ENCODE data around the gene PXYLP1. TPM values are rescaled to one million over a fixed set of nuclear protein-coding genes. Genes with fewer than 3 reads are reported as not detected.

Gene PXYLP1
- total RNA-seq, 2 donors from 2014 or later = 7.5 to 14.5 TPM

DNA sequence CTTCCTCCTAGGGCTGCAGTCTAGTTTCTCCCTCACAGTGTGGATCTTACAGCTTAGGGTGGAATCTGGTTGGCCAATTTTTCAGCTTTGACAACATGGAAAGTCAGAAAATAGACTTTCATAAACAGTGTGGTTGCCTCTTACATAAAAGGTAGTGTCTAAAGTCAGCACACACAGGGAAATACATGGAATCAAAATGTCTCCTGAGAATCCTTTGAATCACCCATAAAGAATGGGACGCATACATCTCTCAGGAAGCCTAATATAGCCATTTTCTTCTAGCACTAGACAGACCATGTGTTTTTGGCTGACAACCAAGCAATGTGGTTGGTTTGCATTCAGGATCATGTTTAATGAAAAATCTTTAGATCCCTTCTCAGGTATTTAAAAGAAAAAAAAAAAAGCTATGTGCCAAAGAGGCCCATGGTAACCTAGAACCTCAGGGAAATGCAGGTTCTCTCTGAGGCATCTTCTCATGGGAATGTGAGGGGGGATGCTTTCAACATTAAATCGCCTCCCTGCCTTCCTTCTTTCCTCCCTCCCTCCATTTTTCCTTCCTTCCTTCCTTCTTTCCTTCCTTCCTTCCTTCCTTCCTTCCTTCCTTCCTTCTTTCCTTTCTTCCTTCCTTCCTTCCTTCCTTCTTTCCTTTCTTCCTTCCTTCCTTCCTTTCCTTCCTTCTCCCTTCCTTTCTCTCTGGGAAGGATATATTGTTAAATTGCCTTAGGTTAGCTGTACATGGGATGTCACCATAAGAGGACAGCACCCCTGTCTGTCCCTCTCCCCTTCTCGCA, 102.4 kb downstream of the PXYLP1 start:
- H3K27me3 ChIP-seq = no peaks in the 10 kb centered on the region
- no peaks in the 10 kb centered on the region for H3K36me3 ChIP-seq
- H3K4me3 ChIP-seq = no peak overlapping the region
- TF ChIP-seq, protein P1, sequence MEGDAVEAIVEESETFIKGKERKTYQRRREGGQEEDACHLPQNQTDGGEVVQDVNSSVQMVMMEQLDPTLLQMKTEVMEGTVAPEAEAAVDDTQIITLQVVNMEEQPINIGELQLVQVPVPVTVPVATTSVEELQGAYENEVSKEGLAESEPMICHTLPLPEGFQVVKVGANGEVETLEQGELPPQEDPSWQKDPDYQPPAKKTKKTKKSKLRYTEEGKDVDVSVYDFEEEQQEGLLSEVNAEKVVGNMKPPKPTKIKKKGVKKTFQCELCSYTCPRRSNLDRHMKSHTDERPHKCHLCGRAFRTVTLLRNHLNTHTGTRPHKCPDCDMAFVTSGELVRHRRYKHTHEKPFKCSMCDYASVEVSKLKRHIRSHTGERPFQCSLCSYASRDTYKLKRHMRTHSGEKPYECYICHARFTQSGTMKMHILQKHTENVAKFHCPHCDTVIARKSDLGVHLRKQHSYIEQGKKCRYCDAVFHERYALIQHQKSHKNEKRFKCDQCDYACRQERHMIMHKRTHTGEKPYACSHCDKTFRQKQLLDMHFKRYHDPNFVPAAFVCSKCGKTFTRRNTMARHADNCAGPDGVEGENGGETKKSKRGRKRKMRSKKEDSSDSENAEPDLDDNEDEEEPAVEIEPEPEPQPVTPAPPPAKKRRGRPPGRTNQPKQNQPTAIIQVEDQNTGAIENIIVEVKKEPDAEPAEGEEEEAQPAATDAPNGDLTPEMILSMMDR (IDR thresholded peaks at IDR 0.05) = no peak
- H3K9me3 ChIP-seq = no peaks in the 10 kb centered on the region
- H3K27ac ChIP-seq = no peak overlapping the region
- no peak for DNase-seq (ENCODE audit: low spot score)
- H3K4me1 ChIP-seq = peaks cover 0 to 8% of the 10 kb centered on the region in 2 donors

DNA sequence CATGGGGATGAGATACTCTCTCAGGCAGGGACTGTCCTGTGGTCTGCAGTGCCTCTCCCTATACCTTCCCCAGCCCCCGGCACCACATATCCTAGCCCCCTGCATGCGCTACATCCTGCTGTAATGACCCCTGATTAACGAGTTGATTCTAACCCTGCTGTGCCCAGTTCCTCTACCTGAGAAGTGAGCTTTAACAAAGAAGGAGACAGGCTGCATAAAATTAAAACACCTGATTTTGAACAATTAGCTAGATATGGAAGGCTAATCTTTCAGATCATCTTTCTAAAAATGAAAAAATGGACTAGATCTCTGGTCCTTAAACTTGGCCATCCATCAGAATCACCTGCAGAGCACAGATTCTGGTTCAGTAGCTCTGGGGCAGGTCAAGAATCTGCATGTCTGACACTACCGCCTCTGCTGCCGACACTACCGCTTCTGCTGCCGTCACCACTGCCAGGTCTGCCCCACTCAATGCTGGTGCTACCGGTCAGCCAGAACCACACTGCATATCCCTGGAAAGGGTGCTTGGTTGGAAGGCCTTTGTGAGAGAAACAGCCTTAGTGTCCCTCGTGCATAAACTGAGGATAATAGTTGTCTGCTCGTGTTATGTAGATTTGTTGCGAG, 103.1 kb downstream of the PXYLP1 start:
- Histone ChIP-seq H3K4me1 (peaks cover 0 to 8% of the 10 kb centered on the region in 2 donors), H3K27ac (no peak overlapping the region), H3K36me3 (no peaks in the 10 kb centered on the region), H3K9me3 (no peaks in the 10 kb centered on the region), H3K4me3 (no peak overlapping the region), H3K27me3 (no peaks in the 10 kb centered on the region)
- no peak for DNase-seq (ENCODE audit: low spot score)
- TF ChIP-seq, protein P1 (IDR thresholded peaks at IDR 0.05) = no peak

GRCh38 chr3:141335531-141336061, 104.0 kb downstream of the PXYLP1 start:
- TF ChIP-seq, protein P1 (IDR thresholded peaks at IDR 0.05) = no peak
- Histone ChIP-seq H3K27me3 (no peaks in the 10 kb centered on the region), H3K9me3 (no peaks in the 10 kb centered on the region), H3K4me3 (no peak overlapping the region), H3K4me1 (peaks cover 0 to 8% of the 10 kb centered on the region in 2 donors), H3K36me3 (no peaks in the 10 kb centered on the region), H3K27ac (no peak overlapping the region)
- DNase-seq (ENCODE audit: low spot score) = no peak

DNA sequence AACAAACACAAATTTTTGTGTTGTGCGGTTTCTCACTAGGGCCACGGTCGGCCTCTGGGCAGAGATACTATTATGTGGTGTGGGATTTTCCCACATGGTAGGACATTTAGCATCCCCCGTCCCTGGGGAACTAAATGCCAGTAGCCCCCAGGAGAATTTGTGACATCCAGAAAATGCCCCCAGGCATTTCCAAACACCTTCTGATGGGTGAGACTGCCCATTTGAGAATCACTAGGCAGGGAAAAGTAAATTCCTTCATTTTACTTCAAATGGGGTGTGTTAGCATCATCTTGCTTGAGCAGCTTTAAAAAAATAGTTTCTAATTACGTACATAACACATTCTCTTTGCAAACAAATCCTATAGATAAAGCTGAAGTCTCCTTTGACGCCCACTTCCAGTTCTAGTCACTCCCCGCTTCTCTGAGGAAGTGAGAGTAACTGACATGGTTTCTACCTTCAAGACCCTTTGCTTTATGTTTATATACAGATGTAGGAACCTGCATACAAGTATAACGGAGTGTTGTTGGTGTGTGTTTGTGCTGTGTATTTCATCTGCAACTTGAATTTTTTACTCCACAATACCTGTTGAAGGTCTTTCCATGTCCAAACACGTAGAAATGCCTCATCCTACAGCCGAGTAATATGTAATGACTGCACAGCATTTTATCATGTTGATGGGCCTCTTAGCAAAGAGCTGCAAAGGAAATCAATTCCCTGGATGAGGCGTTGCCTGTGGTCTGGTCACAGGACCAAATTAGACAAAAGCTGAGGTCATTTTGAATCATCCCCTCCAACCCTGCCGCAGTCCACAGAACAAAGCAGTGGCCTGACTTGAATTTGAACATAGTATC, 105.3 kb downstream of the PXYLP1 start:
- TF ChIP-seq, protein P1 (IDR thresholded peaks at IDR 0.05) = no peak
- no peaks in the 10 kb centered on the region for H3K9me3 ChIP-seq
- no peaks in the 10 kb centered on the region for H3K27me3 ChIP-seq
- H3K27ac ChIP-seq = no peak overlapping the region
- H3K4me1 ChIP-seq = peaks cover 0 to 6% of the 10 kb centered on the region in 2 donors
- H3K36me3 ChIP-seq = no peaks in the 10 kb centered on the region
- no peak for DNase-seq (ENCODE audit: low spot score)
- no peak overlapping the region for H3K4me3 ChIP-seq

DNA sequence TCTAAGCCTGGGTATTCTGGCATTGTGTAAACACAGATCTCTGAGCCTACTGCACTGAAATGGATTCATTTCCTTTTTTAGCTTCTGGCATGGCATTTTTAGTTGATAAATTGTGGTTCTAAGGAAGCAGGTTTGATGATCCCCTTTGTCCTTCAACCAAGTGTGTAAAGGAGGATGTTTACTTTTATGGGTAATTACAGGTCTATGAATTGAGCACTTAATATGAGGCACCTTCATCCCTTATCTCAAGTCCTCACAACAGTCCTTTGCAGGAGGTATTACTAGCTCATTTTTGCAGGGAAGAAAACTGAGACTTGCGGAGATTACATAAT, 105.9 kb downstream of the PXYLP1 start:
- no peak overlapping the region for H3K27ac ChIP-seq
- H3K4me3 ChIP-seq = no peak overlapping the region
- DNase-seq (ENCODE audit: low spot score) = no peak
- no peaks in the 10 kb centered on the region for H3K9me3 ChIP-seq
- TF ChIP-seq, protein P1 (IDR thresholded peaks at IDR 0.05) = no peak
- no peaks in the 10 kb centered on the region for H3K36me3 ChIP-seq
- H3K27me3 ChIP-seq = no peaks in the 10 kb centered on the region
- peaks cover 0 to under 1% of the 10 kb centered on the region in 2 donors for H3K4me1 ChIP-seq
